ENCODE data around the gene ADTRP.

DNA sequence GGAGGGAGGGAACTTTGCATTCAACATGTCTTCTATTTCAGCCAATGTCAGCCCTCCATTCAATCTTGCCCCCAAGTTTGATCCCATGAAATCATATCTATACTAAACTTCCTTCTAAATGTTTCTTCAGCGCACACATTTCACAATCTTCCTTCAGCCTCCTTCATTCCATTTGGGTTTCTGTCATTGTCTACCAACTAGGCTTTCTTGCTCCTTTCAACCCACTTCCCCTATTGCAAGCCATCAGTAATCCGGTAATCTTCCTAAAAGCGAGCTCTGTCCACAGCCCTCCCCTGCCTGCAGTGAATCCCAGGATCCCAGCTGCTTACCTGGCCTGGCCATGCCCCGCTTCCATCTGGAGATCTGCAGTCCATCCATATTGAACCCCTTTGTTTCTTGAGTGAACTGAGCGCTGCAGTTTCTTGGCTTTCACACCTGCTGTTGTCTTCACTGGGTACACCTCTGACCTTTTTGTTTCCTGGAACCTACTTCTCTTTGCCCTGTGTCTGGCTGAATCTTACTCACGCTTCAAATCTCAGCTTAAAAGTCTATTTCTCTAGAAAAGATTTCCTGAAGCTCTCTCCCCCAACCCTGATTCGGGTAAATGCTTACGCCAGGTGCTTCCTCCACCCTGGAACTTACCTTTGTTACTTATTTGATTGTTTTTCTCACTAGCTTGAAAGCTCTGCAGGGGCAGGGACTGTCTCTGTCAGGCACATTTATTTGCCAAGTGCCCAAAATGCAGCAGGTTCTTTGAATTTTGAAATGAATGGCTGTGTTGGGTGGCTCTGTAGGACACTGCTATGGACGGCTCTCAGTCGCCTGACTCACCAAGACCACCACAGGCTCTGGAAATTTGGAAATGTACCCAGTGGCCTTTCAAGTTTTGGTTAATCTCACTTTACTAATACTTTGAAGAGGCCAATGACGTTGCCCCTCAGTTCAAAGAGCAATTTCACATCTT is 50.3 kb downstream of the ADTRP start:
- TF ChIP-seq, protein P1, sequence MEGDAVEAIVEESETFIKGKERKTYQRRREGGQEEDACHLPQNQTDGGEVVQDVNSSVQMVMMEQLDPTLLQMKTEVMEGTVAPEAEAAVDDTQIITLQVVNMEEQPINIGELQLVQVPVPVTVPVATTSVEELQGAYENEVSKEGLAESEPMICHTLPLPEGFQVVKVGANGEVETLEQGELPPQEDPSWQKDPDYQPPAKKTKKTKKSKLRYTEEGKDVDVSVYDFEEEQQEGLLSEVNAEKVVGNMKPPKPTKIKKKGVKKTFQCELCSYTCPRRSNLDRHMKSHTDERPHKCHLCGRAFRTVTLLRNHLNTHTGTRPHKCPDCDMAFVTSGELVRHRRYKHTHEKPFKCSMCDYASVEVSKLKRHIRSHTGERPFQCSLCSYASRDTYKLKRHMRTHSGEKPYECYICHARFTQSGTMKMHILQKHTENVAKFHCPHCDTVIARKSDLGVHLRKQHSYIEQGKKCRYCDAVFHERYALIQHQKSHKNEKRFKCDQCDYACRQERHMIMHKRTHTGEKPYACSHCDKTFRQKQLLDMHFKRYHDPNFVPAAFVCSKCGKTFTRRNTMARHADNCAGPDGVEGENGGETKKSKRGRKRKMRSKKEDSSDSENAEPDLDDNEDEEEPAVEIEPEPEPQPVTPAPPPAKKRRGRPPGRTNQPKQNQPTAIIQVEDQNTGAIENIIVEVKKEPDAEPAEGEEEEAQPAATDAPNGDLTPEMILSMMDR (IDR thresholded peaks at IDR 0.05; ENCODE audit: insufficient read depth, low read length, poor library complexity, severe bottlenecking) = no peak
- TF ChIP-seq EZH2phosphoT487 (conservative IDR thresholded peaks at IDR 0.05; ENCODE audit: low read length) = no peak
